B cell (primary cell): Measurements from ENCODE around the gene ZNF319.

Experiments
- EZH2 ChIP-seq: IDR thresholded peaks from 2 replicates; pipeline ENCODE4 v1.6.1; 2012; ENCODE audit warnings: borderline replicate concordance, low read depth, mild to moderate bottlenecking, moderate library complexity, low read length; ENCODE audit not compliant: insufficient read depth, poor library complexity, severe bottlenecking
- TF ChIP-seq, protein P1 (sequence below): fragments of 200-600 bp; IDR thresholded peaks from one replicate; pipeline ENCODE4 v1.8.0; 2022; ENCODE audit warnings: antibody characterized with exemption, mild to moderate bottlenecking

DNA sequence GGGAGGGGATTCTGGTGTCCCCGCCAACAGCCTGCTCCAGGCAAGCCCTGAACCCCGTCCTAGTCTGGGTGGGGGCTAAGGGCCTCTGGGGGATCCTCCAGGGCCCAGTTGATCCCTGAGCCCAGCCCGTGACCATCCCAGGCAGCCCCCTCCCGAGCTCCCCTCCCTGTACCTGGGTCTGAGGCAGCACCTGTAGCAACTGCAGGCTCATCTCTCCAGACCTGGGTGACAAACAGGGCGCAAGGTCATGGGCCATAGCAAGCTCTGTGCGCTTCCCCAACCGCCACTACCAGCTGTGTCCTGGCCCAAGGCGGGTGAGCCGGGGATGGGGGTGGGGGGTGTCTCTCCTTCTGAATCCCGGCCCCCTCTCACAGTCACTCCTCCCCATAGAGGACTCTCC is 40.2 kb downstream of the ZNF319 start:
- TF ChIP-seq, protein P1, sequence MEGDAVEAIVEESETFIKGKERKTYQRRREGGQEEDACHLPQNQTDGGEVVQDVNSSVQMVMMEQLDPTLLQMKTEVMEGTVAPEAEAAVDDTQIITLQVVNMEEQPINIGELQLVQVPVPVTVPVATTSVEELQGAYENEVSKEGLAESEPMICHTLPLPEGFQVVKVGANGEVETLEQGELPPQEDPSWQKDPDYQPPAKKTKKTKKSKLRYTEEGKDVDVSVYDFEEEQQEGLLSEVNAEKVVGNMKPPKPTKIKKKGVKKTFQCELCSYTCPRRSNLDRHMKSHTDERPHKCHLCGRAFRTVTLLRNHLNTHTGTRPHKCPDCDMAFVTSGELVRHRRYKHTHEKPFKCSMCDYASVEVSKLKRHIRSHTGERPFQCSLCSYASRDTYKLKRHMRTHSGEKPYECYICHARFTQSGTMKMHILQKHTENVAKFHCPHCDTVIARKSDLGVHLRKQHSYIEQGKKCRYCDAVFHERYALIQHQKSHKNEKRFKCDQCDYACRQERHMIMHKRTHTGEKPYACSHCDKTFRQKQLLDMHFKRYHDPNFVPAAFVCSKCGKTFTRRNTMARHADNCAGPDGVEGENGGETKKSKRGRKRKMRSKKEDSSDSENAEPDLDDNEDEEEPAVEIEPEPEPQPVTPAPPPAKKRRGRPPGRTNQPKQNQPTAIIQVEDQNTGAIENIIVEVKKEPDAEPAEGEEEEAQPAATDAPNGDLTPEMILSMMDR: no peak
- no peak for TF ChIP-seq EZH2
